Stimulated activated CD4-positive, alpha-beta T cell treated with anti-CD3 and anti-CD28 coated beads, Interleukin-1b, Interleukin-23, amount 100 ng/mL, for 24 hours (primary cell): Measurements from ENCODE around the gene BMI1.

Source experiments
- DNase-seq, 4 experiments: peaks; one replicate each; pipeline ENCODE4 v3.0.0-alpha.2; 2020; ENCODE audit warnings: low read depth in 4 of 4, low spot score in 1 of 4

Gene BMI1

GRCh38 chr10:22319547-22319979, 1.3 kb upstream of the BMI1 start:
- no peak for DNase-seq

GRCh38 chr10:22319980-22320558, 830 bp upstream of the BMI1 start:
- DNase-seq = no peak

GRCh38 chr10:22321156-22321923, 441 bp downstream of the BMI1 start:
- DNase-seq = no peak

- DNase-seq = no peak
Measured at GRCh38 chr10:22321924-22322640, 1.2 kb downstream of the BMI1 start.

GRCh38 chr10:22322641-22323160, 1.8 kb downstream of the BMI1 start:
- no peak for DNase-seq

GRCh38 chr10:22323538-22324305, 2.8 kb downstream of the BMI1 start:
- DNase-seq = no peak

GRCh38 chr10:22324413-22324812, 3.5 kb downstream of the BMI1 start:
- no peak for DNase-seq

- DNase-seq = no peak
Measured at GRCh38 chr10:22324893-22325271, 4.0 kb downstream of the BMI1 start.

- peak in 1 of 4 experiments; percentile 55 for DNase-seq
Measured at GRCh38 chr10:22325272-22326144, 4.6 kb downstream of the BMI1 start.

GRCh38 chr10:22326145-22326702, 5.3 kb downstream of the BMI1 start:
- no peak for DNase-seq

GRCh38 chr10:22329150-22329549, 8.3 kb downstream of the BMI1 start:
- DNase-seq = no peak

- DNase-seq = no peak
Measured at GRCh38 chr10:22332116-22332692, 11.3 kb downstream of the BMI1 start.

- no peak for DNase-seq
Measured at GRCh38 chr10:22333167-22333974, 12.5 kb downstream of the BMI1 start.

GRCh38 chr10:22333975-22334282, 13.0 kb downstream of the BMI1 start:
- no peak for DNase-seq

GRCh38 chr10:22334414-22335172, 13.7 kb downstream of the BMI1 start:
- no peak for DNase-seq

GRCh38 chr10:22335173-22335933, 14.5 kb downstream of the BMI1 start:
- no peak for DNase-seq

- no peak for DNase-seq
Measured at GRCh38 chr10:22338185-22338900, 17.4 kb downstream of the BMI1 start.
